DOHH2 (cell line): Measurements from ENCODE around the gene SYT7.

Source experiments
- CTCF ChIP-seq: fragments of 200-600 bp; sonication (generic); IDR thresholded peaks from one replicate; pipeline ENCODE4 v1.5.1; 2014; ENCODE audit warnings: antibody characterized with exemption, mild to moderate bottlenecking, low read depth, low read length; ENCODE audit not compliant: poor library complexity, severe bottlenecking
- EZH2phosphoT487 ChIP-seq: fragments of 200-600 bp; sonication (generic); IDR thresholded peaks from 2 replicates; pipeline ENCODE4 v1.6.1; 2017; ENCODE audit warnings: borderline replicate concordance, mild to moderate bottlenecking, antibody characterized with exemption, low read length, moderate library complexity, mixed read lengths

GRCh38 chr11:61543606-61544306 is 37.1 kb downstream of the SYT7 start:
- no peak for TF ChIP-seq CTCF
- no peak for TF ChIP-seq EZH2phosphoT487
